IMR-90 (cell line): ENCODE results near the gene NAGS. TPM values are rescaled to one million over a fixed set of nuclear protein-coding genes. Genes with fewer than 3 reads are reported as not detected.

ENCODE experiments used
- ATAC-seq: fragments of 200-7000 bp; cut with Tn5 transposase; 2 replicates; pipeline ENCODE4 v1.9.1; 2020; ENCODE audit warnings: low read depth, mild to moderate bottlenecking, moderate library complexity
- BruUV-seq: library from RNA; stranded (reverse); fragments of 400-500 nt; replicated peaks from 2 replicates; lab custom pipeline; 2021; lab: Mats Ljungman, UMichigan
- CTCF ChIA-PET: fragments of 300-600 bp; formaldehyde crosslinking; extraction: SDS; loops from one replicate; lab custom pipeline; 2021; ENCODE audit warnings: antibody characterized with exemption; lab: Yijun Ruan, JAX
- POLR2A ChIA-PET: fragments of 300-600 bp; sonication (Branson Sonifier 250); formaldehyde crosslinking; loops from one replicate; lab custom pipeline; 2022; ENCODE audit warnings: antibody characterized with exemption; ENCODE audit not compliant: unreplicated experiment; lab: Charles Lee
- DNase-seq: peaks from one replicate; pipeline ENCODE4 v3.0.0; 2013
- H2AFZ ChIP-seq: replicated peaks from 2 replicates; pipeline ENCODE3; 2013; ENCODE audit warnings: low read length, mild to moderate bottlenecking; ENCODE audit not compliant: poor library complexity
- H2AK5ac ChIP-seq: 2 replicates; pipeline ENCODE4 v1.6.1; 2013; ENCODE audit warnings: low read depth, low read length, inconsistent platforms
- H2AK9ac ChIP-seq: replicated peaks from 2 replicates; pipeline ENCODE3; 2013; ENCODE audit warnings: mild to moderate bottlenecking, low read depth, low read length, moderate library complexity; ENCODE audit not compliant: poor library complexity
- H2BK120ac ChIP-seq: 2 replicates; pipeline ENCODE4 v1.6.1; 2013; ENCODE audit warnings: low read depth, low read length, inconsistent platforms
- H2BK15ac ChIP-seq: 3 replicates; pipeline ENCODE4 v1.6.1; 2013; ENCODE audit warnings: low read depth, low read length, inconsistent platforms
- H2BK20ac ChIP-seq: 2 replicates; pipeline ENCODE4 v1.6.1; 2013; ENCODE audit warnings: low read depth, mild to moderate bottlenecking, inconsistent platforms, low read length, moderate library complexity
- H2BK5ac ChIP-seq: 2 replicates; pipeline ENCODE4 v1.6.1; 2013; ENCODE audit warnings: mild to moderate bottlenecking, low read depth, low read length, inconsistent platforms; ENCODE audit not compliant: poor library complexity, severe bottlenecking
- H3K14ac ChIP-seq: replicated peaks from 2 replicates; pipeline ENCODE4 v1.6.1; 2013; ENCODE audit warnings: low read depth, low read length, inconsistent platforms
- H3K18ac ChIP-seq: 2 replicates; pipeline ENCODE4 v1.6.1; 2013; ENCODE audit warnings: low read depth, low read length, control low read depth
- H3K23ac ChIP-seq: 2 replicates; pipeline ENCODE4 v1.6.1; 2013; ENCODE audit warnings: low read depth, low read length, inconsistent platforms
- H3K27ac ChIP-seq: 2 replicates; pipeline ENCODE4 v1.5.1; 2013; ENCODE audit warnings: mild to moderate bottlenecking, control low read depth, low read length; ENCODE audit not compliant: insufficient read depth
- H3K27me3 ChIP-seq: 2 replicates; pipeline ENCODE4 v1.6.1; 2013; ENCODE audit warnings: low read length; ENCODE audit not compliant: control insufficient read depth, insufficient read depth
- H3K36me3 ChIP-seq: 2 replicates; pipeline ENCODE4 v1.6.1; 2013; ENCODE audit warnings: low read length, mixed read lengths; ENCODE audit not compliant: control insufficient read depth, insufficient read depth
- H3K4ac ChIP-seq: 2 replicates; pipeline ENCODE4 v1.6.1; 2013; ENCODE audit warnings: low read depth, low read length, inconsistent platforms
- H3K4me1 ChIP-seq: 2 replicates; pipeline ENCODE4 v1.6.1; 2013; ENCODE audit warnings: low read length, mixed read lengths; ENCODE audit not compliant: control insufficient read depth, insufficient read depth
- H3K4me2 ChIP-seq: 2 replicates; pipeline ENCODE4 v1.6.1; 2013; ENCODE audit warnings: low read depth, mild to moderate bottlenecking, control low read depth, low read length, moderate library complexity
- H3K4me3 ChIP-seq: 2 replicates; pipeline ENCODE4 v1.5.1; 2013; ENCODE audit warnings: low read depth, mild to moderate bottlenecking, control low read depth, low read length, moderate library complexity; ENCODE audit not compliant: insufficient read depth
- H3K56ac ChIP-seq: 2 replicates; pipeline ENCODE4 v1.6.1; 2013; ENCODE audit warnings: low read length, inconsistent platforms; ENCODE audit not compliant: insufficient read depth; ENCODE audit errors: extremely low read depth
- H3K79me1 ChIP-seq, 2 experiments: 2 replicates each; pipeline ENCODE4 v1.6.1; 2013; ENCODE audit warnings: low read length in 2 of 2, inconsistent platforms in 1 of 2, low read depth in 1 of 2
- H3K9ac ChIP-seq: 2 replicates; pipeline ENCODE4 v1.6.1; 2013; ENCODE audit warnings: low read depth, low read length, control low read depth
- H3K9me1 ChIP-seq: 2 replicates; pipeline ENCODE4 v1.6.1; 2013; ENCODE audit warnings: low read length, inconsistent platforms; ENCODE audit not compliant: insufficient read depth
- H3K9me3 ChIP-seq: 2 replicates; pipeline ENCODE4 v1.6.1; 2013; ENCODE audit warnings: low read length; ENCODE audit not compliant: control insufficient read depth, insufficient read depth
- H4K20me1 ChIP-seq: 2 replicates; pipeline ENCODE4 v1.6.1; 2013; ENCODE audit warnings: low read length, inconsistent platforms; ENCODE audit not compliant: insufficient read depth
- H4K5ac ChIP-seq: 2 replicates; pipeline ENCODE4 v1.6.1; 2013; ENCODE audit warnings: mild to moderate bottlenecking, low read depth, low read length, control low read depth
- H4K8ac ChIP-seq, 2 experiments: 2 replicates each; pipeline ENCODE4 v1.6.1; 2013; ENCODE audit warnings: low read depth in 2 of 2, low read length in 2 of 2, control low read depth in 1 of 2, inconsistent platforms in 1 of 2
- H4K91ac ChIP-seq: 2 replicates; pipeline ENCODE4 v1.6.1; 2013; ENCODE audit warnings: low read depth, low read length, inconsistent platforms; ENCODE audit not compliant: insufficient read depth
- ELK1 ChIP-seq: fragments of 150-350 bp; IDR thresholded peaks from 2 replicates; pipeline ENCODE4 v1.6.1; 2016; ENCODE audit warnings: low read depth, mild to moderate bottlenecking, low read length, moderate library complexity, borderline replicate concordance
- FOS ChIP-seq: fragments of 150-350 bp; IDR thresholded peaks from 2 replicates; pipeline ENCODE4 v1.6.1; 2016; ENCODE audit warnings: low read depth, low read length
- MAFK ChIP-seq: IDR thresholded peaks from 2 replicates; pipeline ENCODE4 v1.6.1; 2012; ENCODE audit warnings: low read depth, low read length, improper control_type of control experiment
- POLR2A ChIP-seq: IDR thresholded peaks from 2 replicates; pipeline ENCODE4 v1.6.1; 2012; ENCODE audit warnings: mild to moderate bottlenecking, low read depth, low read length
- RCOR1 ChIP-seq: IDR thresholded peaks from 2 replicates; pipeline ENCODE4 v1.6.1; 2012; ENCODE audit warnings: mild to moderate bottlenecking, low read length, improper control_type of control experiment; ENCODE audit not compliant: insufficient replicate concordance
- WGBS, 2 experiments: methylation state at CpG; one replicate each; pipeline versions ENCODE4 v1.1.5 to v1.1.7; 2013; ENCODE audit warnings: missing lambda C conversion rate in 2 of 2; ENCODE audit not compliant: insufficient read length in 1 of 2; ENCODE audit errors: extremely low coverage in 2 of 2; 5-methylcytosine and 5-hydroxymethylcytosine counted together
- dilution Hi-C: fragments of 300-500 bp; cut with HindIII; formaldehyde crosslinking; loops from one replicate; pipeline ENCODE4 v1.14.3; 2018; ENCODE audit warnings: low sequenced_read_pairs; ENCODE audit not compliant: unreplicated experiment
- in situ Hi-C: fragments of 300-500 bp; cut with MboI; formaldehyde crosslinking; loops from 3 replicates; pipeline ENCODE4 v1.14.3; 2019; ENCODE audit warnings: low sequenced_read_pairs, inconsistent platforms, mixed read lengths
- intact Hi-C: fragments of 100-400 bp; cut with micrococcal nuclease; formaldehyde crosslinking; loops from 2 replicates; pipeline ENCODE4 v1.10.0; 2022
- polyA plus RNA-seq, 3 experiments: library from polyadenylated mRNA; depleted of rRNA; stranded (reverse); fragments of >200 nt; gene quantifications; 2 replicates each; pipeline ENCODE4 v1.2.3, GENCODE V29; 2012; ENCODE audit warnings: low replicate concordance in 1 of 3
- total RNA-seq: library from RNA; depleted of rRNA; stranded (reverse); fragments of >200 nt; gene quantifications from 2 replicates; pipeline ENCODE4 v1.2.3, GENCODE V29; 2012

Gene NAGS
- total and polyA plus RNA-seq, 2 of the 4 experiments (the other 2 are of a cell fraction): 0.54 to 0.99 TPM

GRCh38 chr17:43978078-43978477 lies 26.3 kb upstream of the NAGS start:
- ChIA-PET CTCF (no interaction called here), POLR2A (no interaction called here)
- H2AFZ ChIP-seq: no peak overlapping the region
- H3K23ac ChIP-seq: no peak overlapping the region
- no peak for DNase-seq
- no peak overlapping the region for H3K4ac ChIP-seq
- H3K4me2 ChIP-seq: no peak overlapping the region
- peaks cover 61% of the 10 kb centered on the region for H3K27me3 ChIP-seq
- no peaks in the 10 kb centered on the region for H3K79me1 ChIP-seq
- H2BK15ac ChIP-seq: no peak overlapping the region
- H3K9ac ChIP-seq: no peak overlapping the region
- no peak overlapping the region for H4K8ac ChIP-seq
- H2BK20ac ChIP-seq: no peak overlapping the region
- dilution Hi-C loops (no loop called here), intact Hi-C loops (no loop called here), in situ Hi-C loops (no loop called here)
- H4K5ac ChIP-seq: no peak overlapping the region
- no peak overlapping the region for H2BK120ac ChIP-seq
- WGBS, 2 experiments: no CpG with 5 or more reads among the region's 2 CpGs
- H3K18ac ChIP-seq: no peak overlapping the region
- no peak for ATAC-seq
- no peaks in the 10 kb centered on the region for H3K9me3 ChIP-seq
- H2BK5ac ChIP-seq: no peak overlapping the region
- H3K56ac ChIP-seq: no peak overlapping the region
- no peaks in the 10 kb centered on the region for H3K4me1 ChIP-seq
- no peaks in the 10 kb centered on the region for H3K36me3 ChIP-seq
- no peaks in the 10 kb centered on the region for H4K20me1 ChIP-seq
- H3K9me1 ChIP-seq: no peaks in the 10 kb centered on the region
- H3K4me3 ChIP-seq: no peak overlapping the region
- no peak overlapping the region for H3K14ac ChIP-seq
- H3K27ac ChIP-seq: no peak overlapping the region
- no peak overlapping the region for H2AK9ac ChIP-seq
- TF ChIP-seq POLR2A: no peak
- TF ChIP-seq FOS: no peak
- TF ChIP-seq RCOR1: no peak
- TF ChIP-seq ELK1: no peak
- TF ChIP-seq MAFK: no peak
- no TSS peak for BruUV-seq
- no peak overlapping the region for H4K91ac ChIP-seq
- no peak overlapping the region for H2AK5ac ChIP-seq
